Astrocyte of the cerebellum (primary cell): ENCODE data around the gene ACTN2.

ENCODE experiments used
- DNase-seq: peaks from one replicate; pipeline ENCODE4 v3.0.0-alpha.2; 2011; ENCODE audit warnings: low read depth
- H3K4me3 ChIP-seq: 2 replicates; pipeline ENCODE4 v1.5.1; 2011; ENCODE audit warnings: mild to moderate bottlenecking, low read depth, low read length, moderate library complexity
- CTCF ChIP-seq: IDR thresholded peaks from 2 replicates; pipeline ENCODE4 v1.5.1; 2012; ENCODE audit warnings: low read length, low read depth, moderate library complexity, mild to moderate bottlenecking; ENCODE audit errors: missing control alignments
- in situ Hi-C: cut with HindIII; loops from 2 replicates; pipeline ENCODE4 v1.10.0; 2017; ENCODE audit warnings: low sequenced_read_pairs

Gene ACTN2

DNA sequence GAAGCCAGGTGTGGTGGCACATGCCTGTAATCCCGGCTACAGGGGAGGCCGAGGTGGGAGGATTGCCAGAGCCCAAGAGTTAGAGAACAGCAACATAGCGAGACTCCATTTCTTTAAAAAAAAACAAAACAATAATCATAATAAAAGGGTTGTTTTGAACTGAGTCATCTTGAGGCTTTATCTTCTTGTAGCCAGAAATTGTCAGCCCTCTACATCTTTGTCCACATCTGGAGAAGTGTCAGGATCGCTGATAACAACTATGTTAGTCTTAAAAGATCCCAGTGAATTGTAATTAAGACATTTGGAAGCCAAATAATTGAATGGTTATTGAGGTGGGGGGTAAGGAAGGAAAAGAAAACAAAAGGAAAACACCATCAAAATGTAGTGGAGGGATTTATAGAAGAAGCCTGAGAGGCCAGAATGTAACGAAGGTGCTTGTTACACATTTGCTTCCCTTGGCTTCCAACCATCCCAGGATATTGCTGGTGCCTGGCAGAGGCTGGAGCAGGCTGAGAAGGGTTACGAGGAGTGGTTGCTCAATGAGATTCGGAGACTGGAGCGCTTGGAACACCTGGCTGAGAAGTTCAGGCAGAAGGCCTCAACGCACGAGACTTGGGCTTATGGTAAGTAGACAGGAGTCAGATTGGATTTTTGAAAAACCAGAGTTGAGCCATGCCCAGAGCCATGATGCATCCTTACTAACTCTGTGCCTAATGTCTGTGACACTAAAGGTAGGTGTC is 56.3 kb downstream of the ACTN2 start:
- DNase-seq = no peak
- TF ChIP-seq CTCF = no peak
- in situ Hi-C loops = no loop called here
- H3K4me3 ChIP-seq = no peak overlapping the region

GRCh38 chr1:236744533-236744932 is 58.2 kb downstream of the ACTN2 start:
- TF ChIP-seq CTCF = no peak
- in situ Hi-C loops = no loop called here
- H3K4me3 ChIP-seq = no peak overlapping the region
- no peak for DNase-seq

DNA sequence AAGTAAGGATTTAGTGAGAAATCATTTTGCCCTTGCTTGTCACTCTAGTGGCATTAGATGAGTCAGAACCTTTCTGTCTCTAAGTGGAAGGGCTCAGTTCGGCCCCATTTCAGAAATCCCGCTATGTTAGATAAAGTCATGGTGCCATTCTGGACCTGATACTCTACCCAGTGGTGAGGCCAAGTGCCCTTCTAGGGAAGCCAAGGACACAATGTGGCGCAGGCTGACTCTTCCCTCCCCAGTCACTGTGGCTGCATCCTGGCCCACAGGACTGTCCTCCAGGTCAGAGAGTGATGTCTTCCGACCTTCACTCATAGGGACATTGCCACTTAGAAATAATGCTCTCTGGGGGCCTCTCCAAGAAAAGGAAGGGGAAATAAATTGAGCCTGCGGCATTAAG is 60.5 kb downstream of the ACTN2 start:
- no peak for TF ChIP-seq CTCF
- no peak for DNase-seq
- in situ Hi-C loops = no loop called here
- H3K4me3 ChIP-seq = no peak overlapping the region

GRCh38 chr1:236747311-236747985 is 61.1 kb downstream of the ACTN2 start:
- in situ Hi-C loops = no loop called here
- no peak overlapping the region for H3K4me3 ChIP-seq
- no peak for TF ChIP-seq CTCF
- no peak for DNase-seq

DNA sequence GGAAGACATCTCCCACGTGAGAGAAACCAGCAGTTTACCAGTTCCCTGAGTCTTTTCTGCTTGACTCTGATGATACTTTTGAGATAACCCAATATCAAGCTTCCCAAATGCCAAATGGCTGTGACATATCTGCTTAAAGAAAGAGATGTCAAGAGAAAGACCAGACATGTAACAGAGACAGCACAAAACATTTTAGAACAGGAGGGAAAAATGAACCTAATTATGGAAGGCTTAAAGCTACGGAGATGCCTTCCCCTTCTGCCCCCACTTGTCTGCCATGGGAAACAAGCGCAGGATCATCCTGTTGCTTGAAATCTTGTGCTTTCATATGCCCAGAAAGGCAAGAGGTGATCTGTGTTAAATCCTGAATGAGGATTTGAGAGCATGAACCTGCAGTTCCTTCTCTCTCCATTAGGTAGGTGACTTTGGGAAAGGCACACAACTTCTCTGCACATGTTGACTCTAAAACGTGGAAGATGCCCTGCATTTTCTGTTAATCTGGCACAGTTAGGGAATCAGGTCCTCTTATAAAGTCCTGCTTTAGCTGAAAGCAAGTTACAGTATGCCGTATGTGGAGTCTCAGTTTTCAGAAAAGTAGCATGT is 62.1 kb downstream of the ACTN2 start:
- DNase-seq = no peak
- in situ Hi-C loops = no loop called here
- TF ChIP-seq CTCF = peak; percentile 26
- H3K4me3 ChIP-seq = no peak overlapping the region

DNA sequence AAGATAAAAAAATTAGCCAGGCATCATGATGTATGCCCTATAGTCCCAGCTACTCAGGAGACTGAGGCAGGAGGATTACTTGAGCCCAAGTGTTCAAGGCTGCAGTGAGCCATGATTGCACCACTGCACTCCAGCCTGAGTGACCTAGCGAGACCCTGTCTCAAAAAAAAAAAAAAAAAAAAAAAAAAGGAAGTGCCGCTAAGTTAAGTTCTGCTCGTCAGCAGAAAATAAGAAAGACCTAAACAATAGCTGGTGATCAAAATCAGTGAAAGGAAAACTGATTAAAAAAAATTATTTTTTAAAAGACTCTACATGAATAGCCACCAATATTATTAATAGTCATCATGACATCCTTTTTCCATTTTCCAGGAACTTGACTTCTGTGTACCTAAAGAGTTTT is 64.6 kb downstream of the ACTN2 start:
- no peak for TF ChIP-seq CTCF
- in situ Hi-C loops = no loop called here
- DNase-seq = no peak
- no peak overlapping the region for H3K4me3 ChIP-seq
